ENCODE data around the gene OR4K1.

OR4K1 gene, protein sequence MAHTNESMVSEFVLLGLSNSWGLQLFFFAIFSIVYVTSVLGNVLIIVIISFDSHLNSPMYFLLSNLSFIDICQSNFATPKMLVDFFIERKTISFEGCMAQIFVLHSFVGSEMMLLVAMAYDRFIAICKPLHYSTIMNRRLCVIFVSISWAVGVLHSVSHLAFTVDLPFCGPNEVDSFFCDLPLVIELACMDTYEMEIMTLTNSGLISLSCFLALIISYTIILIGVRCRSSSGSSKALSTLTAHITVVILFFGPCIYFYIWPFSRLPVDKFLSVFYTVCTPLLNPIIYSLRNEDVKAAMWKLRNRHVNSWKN

DNA sequence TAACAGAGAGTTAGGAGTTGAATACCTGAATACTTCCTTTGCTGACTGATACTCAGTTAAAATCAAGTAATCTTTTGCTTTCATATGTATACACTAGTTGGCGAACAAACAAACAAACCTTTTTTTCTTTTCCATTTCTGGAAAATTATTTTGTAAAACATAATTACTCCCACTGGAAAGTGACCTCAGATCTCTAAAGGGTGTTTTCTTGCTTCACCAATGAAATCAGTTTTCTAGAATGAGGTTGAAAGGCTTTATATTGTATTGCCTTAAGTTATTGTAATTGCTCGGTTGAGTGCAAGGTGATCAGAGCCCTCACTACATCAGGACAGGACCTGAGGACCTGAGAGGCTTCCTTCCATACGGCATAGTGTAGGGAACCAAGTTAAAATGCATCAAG is at the start of gene OR4K1:
OR4K1 (plus strand) TSS at position 301 of the 400 bp plus-strand sequence. CDS start 4,750 bp downstream, outside the sequence.
- Mint-ChIP-seq H3K36me3 (ENCODE audit: low read depth) (no peaks in the 10 kb centered on the region), H3K9me3 (no peaks in the 10 kb centered on the region), H3K27me3 (ENCODE audit: low read depth) (no peaks in the 10 kb centered on the region), H3K4me1 (ENCODE audit: low read depth) (no peaks in the 10 kb centered on the region), H3K4me3 (no peak within 1 kb of the TSS), H3K27ac (no peak within 1 kb of the TSS)
- no peak for DNase-seq (ENCODE audit: low spot score)

DNA sequence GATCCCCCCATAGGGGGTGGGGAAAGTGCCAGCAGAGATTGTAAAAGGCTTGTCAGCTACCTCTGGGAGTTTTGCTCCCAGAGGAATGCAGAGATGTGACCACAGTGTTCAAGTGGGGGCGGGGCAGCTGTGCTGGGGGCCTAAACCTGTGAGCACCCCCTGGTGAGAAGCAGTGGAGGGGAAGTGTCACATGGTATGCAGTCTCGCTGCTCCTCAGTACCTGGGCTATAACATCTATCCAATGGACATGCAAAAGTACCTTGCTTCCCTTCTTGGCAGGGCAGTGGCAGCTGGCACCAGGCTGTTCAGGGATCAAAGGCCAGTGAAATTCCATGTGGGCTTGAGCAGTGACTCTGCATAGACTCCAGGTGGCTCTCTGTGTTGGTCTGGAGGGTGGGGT is 35.4 kb upstream of the OR4K1 start:
- Mint-ChIP-seq H3K36me3 (ENCODE audit: low read depth) (no peaks in the 10 kb centered on the region), H3K4me3 (no peak overlapping the region), H3K4me1 (ENCODE audit: low read depth) (no peaks in the 10 kb centered on the region), H3K9me3 (peaks cover 59% of the 10 kb centered on the region), H3K27ac (no peak overlapping the region), H3K27me3 (ENCODE audit: low read depth) (no peaks in the 10 kb centered on the region)
- no peak for DNase-seq (ENCODE audit: low spot score)

GRCh38 chr14:19900999-19901398 is 29.7 kb upstream of the OR4K1 start:
- no peaks in the 10 kb centered on the region for H3K4me1 Mint-ChIP-seq (ENCODE audit: low read depth)
- no peak overlapping the region for H3K27ac Mint-ChIP-seq
- H3K4me3 Mint-ChIP-seq, result no peak overlapping the region
- H3K9me3 Mint-ChIP-seq, result peaks cover 55% of the 10 kb centered on the region
- DNase-seq (ENCODE audit: low spot score), result no peak
- H3K27me3 Mint-ChIP-seq (ENCODE audit: low read depth), result no peaks in the 10 kb centered on the region
- no peaks in the 10 kb centered on the region for H3K36me3 Mint-ChIP-seq (ENCODE audit: low read depth)

GRCh38 chr14:19902409-19902808 is 28.3 kb upstream of the OR4K1 start:
- no peaks in the 10 kb centered on the region for H3K4me1 Mint-ChIP-seq (ENCODE audit: low read depth)
- H3K27ac Mint-ChIP-seq, result no peak overlapping the region
- H3K27me3 Mint-ChIP-seq (ENCODE audit: low read depth), result no peaks in the 10 kb centered on the region
- no peak overlapping the region for H3K4me3 Mint-ChIP-seq
- no peak for DNase-seq (ENCODE audit: low spot score)
- H3K36me3 Mint-ChIP-seq (ENCODE audit: low read depth), result no peaks in the 10 kb centered on the region
- H3K9me3 Mint-ChIP-seq, result peaks cover 41% of the 10 kb centered on the region

DNA sequence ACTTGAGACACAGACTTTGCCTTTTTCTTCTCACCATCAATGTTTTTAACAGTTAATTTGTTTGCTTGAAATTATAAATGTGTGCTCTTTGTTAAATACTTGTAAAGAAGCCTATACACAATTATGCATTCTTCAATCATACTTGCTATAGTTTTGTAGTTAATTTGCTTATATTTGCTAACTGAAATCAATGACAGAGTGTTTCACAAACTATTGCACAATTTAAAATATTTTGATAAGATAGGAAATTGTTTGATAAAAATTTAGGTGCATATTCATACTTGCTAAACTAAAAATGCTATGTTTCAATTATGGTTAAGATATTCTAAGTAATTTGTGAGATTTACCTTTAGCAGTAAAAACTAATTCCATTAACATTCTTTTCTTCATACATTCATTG is 24.1 kb upstream of the OR4K1 start:
- no peak for DNase-seq (ENCODE audit: low spot score)
- H3K27me3 Mint-ChIP-seq (ENCODE audit: low read depth), result no peaks in the 10 kb centered on the region
- no peaks in the 10 kb centered on the region for H3K36me3 Mint-ChIP-seq (ENCODE audit: low read depth)
- peaks cover 25% of the 10 kb centered on the region for H3K9me3 Mint-ChIP-seq
- no peak overlapping the region for H3K4me3 Mint-ChIP-seq
- H3K4me1 Mint-ChIP-seq (ENCODE audit: low read depth), result no peaks in the 10 kb centered on the region
- H3K27ac Mint-ChIP-seq, result no peak overlapping the region

GRCh38 chr14:19911114-19911513 is 19.6 kb upstream of the OR4K1 start:
- H3K27me3 Mint-ChIP-seq (ENCODE audit: low read depth), result no peaks in the 10 kb centered on the region
- H3K4me1 Mint-ChIP-seq (ENCODE audit: low read depth), result no peaks in the 10 kb centered on the region
- DNase-seq (ENCODE audit: low spot score), result no peak
- H3K36me3 Mint-ChIP-seq (ENCODE audit: low read depth), result no peaks in the 10 kb centered on the region
- H3K27ac Mint-ChIP-seq, result no peak overlapping the region
- H3K9me3 Mint-ChIP-seq, result peaks cover 15% of the 10 kb centered on the region
- H3K4me3 Mint-ChIP-seq, result no peak overlapping the region

GRCh38 chr14:19917243-19917642 is 13.5 kb upstream of the OR4K1 start:
- H3K27me3 Mint-ChIP-seq (ENCODE audit: low read depth), result no peaks in the 10 kb centered on the region
- no peak overlapping the region for H3K27ac Mint-ChIP-seq

DNA sequence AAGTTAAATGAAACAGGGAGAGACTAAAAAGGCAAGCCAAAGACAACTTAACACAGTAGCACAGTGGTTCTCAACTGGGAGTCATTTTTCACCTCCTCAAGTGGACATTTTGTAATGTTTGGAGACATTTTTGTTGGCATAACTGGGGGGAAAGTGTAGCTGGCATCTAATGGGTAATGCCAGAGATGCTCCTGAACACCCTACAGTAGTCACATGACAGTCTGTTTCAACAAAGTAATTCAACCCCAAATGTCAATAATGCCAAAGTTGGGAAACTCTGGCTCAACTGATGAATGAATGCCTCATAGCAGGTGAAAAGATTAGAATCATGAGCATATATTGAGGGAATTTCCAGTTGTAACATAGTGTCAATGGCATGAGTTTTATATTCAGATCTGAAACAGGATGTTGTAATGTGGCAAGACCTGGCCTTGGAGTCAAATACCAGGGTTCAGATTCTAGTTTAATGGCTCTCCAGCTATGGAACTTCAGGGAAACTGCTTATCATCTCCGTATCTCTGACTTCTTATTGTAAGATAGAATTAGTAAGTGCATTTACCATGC is 12.7 kb upstream of the OR4K1 start:
- no peaks in the 10 kb centered on the region for H3K27me3 Mint-ChIP-seq (ENCODE audit: low read depth)
- no peak overlapping the region for H3K27ac Mint-ChIP-seq
- H3K4me3 Mint-ChIP-seq, result no peak overlapping the region
- no peak for DNase-seq (ENCODE audit: low spot score)
- H3K9me3 Mint-ChIP-seq, result no peaks in the 10 kb centered on the region
- no peaks in the 10 kb centered on the region for H3K36me3 Mint-ChIP-seq (ENCODE audit: low read depth)
- H3K4me1 Mint-ChIP-seq (ENCODE audit: low read depth), result no peaks in the 10 kb centered on the region

More at GRCh38 chr14:19917243-19917642, 13.5 kb upstream of the OR4K1 start:
- H3K4me1 Mint-ChIP-seq (ENCODE audit: low read depth), result no peaks in the 10 kb centered on the region
- H3K36me3 Mint-ChIP-seq (ENCODE audit: low read depth), result no peaks in the 10 kb centered on the region
- no peak overlapping the region for H3K4me3 Mint-ChIP-seq
- DNase-seq (ENCODE audit: low spot score), result no peak
- H3K9me3 Mint-ChIP-seq, result no peaks in the 10 kb centered on the region

- Mint-ChIP-seq H3K9me3 (no peaks in the 10 kb centered on the region), H3K36me3 (ENCODE audit: low read depth) (no peaks in the 10 kb centered on the region), H3K4me3 (no peak overlapping the region), H3K27me3 (ENCODE audit: low read depth) (no peaks in the 10 kb centered on the region), H3K4me1 (ENCODE audit: low read depth) (no peaks in the 10 kb centered on the region), H3K27ac (no peak overlapping the region)
- no peak for DNase-seq (ENCODE audit: low spot score)
These were observed 12.0 kb upstream of the OR4K1 start for GRCh38 chr14:19918553-19919264.

DNA sequence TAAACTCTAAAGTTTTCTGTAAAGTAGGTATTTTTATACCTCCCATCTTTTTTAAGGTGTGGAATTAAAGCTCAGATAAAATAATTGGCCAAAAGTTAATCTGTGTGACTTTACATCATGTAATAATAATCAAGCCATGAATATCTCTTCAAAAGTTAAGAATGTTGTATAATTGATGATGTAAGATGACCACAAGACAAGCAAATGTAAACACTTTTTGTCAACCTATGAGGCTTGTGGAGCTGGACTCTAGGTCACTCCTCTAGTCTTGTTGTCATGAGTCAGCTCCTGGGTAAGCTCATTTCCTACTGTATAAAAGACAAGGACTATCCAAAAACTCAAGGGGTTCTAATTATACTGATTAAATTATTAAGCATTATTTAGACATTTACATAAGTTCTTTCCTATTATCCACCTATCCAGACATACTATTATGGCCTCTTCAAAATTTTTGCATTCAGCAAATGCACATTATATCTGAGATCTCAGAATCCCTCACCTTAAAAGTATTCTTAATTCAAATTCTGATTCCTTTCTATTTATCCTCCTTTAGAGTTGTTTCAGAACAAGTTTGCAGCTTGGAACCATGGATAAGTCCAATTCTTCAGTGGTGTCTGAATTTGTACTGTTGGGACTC is 10.6 kb upstream of the OR4K1 start, which contains the start of gene OR4K5:
OR4K5 (plus strand) TSS at position 587 of the 637 bp plus-strand sequence; CDS start at position 587, 0 bp downstream.
- H3K27ac Mint-ChIP-seq, result no peak within 1 kb of the TSS
- H3K4me1 Mint-ChIP-seq (ENCODE audit: low read depth), result no peaks in the 10 kb centered on the region
- no peaks in the 10 kb centered on the region for H3K36me3 Mint-ChIP-seq (ENCODE audit: low read depth)
- DNase-seq (ENCODE audit: low spot score), result no peak
- H3K4me3 Mint-ChIP-seq, result no peak within 1 kb of the TSS
- H3K9me3 Mint-ChIP-seq, result no peaks in the 10 kb centered on the region
- H3K27me3 Mint-ChIP-seq (ENCODE audit: low read depth), result no peaks in the 10 kb centered on the region

GRCh38 chr14:19941668-19942067 is 11.0 kb downstream of the OR4K1 start:
- no peak overlapping the region for H3K4me3 Mint-ChIP-seq
- H3K36me3 Mint-ChIP-seq (ENCODE audit: low read depth), result no peaks in the 10 kb centered on the region
- H3K27me3 Mint-ChIP-seq (ENCODE audit: low read depth), result no peaks in the 10 kb centered on the region
- H3K4me1 Mint-ChIP-seq (ENCODE audit: low read depth), result no peaks in the 10 kb centered on the region
- no peak for DNase-seq (ENCODE audit: low spot score)
- no peak overlapping the region for H3K27ac Mint-ChIP-seq
- peaks cover under 1% of the 10 kb centered on the region for H3K9me3 Mint-ChIP-seq

- Mint-ChIP-seq H3K9me3 (peaks cover 4% of the 10 kb centered on the region), H3K36me3 (ENCODE audit: low read depth) (no peaks in the 10 kb centered on the region), H3K4me1 (ENCODE audit: low read depth) (no peaks in the 10 kb centered on the region), H3K27ac (no peak overlapping the region), H3K27me3 (ENCODE audit: low read depth) (no peaks in the 10 kb centered on the region), H3K4me3 (no peak overlapping the region)
- no peak for DNase-seq (ENCODE audit: low spot score)
These were observed 16.8 kb downstream of the OR4K1 start for GRCh38 chr14:19947413-19948090.

DNA sequence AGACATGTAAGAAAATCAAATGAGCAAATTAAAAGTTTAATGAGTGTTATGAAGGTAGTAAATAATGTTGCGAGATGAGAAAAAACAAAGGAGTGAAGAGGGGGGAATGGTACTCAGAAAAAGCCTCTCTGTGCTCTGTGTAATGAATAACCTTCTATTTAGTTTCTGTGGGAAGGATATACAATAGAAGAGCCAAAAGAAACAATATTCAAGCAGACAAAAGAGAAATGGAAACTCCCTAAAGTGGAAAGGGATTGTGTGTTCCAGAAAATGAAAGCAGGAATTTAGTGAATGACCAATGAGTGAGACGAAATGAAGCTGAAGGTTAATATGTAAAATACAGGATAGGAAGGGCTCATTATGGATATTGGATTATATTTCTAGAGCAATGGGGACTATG is 18.5 kb downstream of the OR4K1 start:
- no peak overlapping the region for H3K27ac Mint-ChIP-seq
- H3K36me3 Mint-ChIP-seq (ENCODE audit: low read depth), result no peaks in the 10 kb centered on the region
- no peak for DNase-seq (ENCODE audit: low spot score)
- H3K4me1 Mint-ChIP-seq (ENCODE audit: low read depth), result no peaks in the 10 kb centered on the region
- H3K27me3 Mint-ChIP-seq (ENCODE audit: low read depth), result no peaks in the 10 kb centered on the region
- H3K4me3 Mint-ChIP-seq, result no peak overlapping the region
- peaks cover 4% of the 10 kb centered on the region for H3K9me3 Mint-ChIP-seq

Measured in T-helper 2 cell treated with Interferon-gamma antibody and Interleukin-4, amounts not matched to agents 5 μg/mL and 100 μg/mL, for 36 hours (primary cell).